Measurements from ENCODE around the gene ZNF134.

ZNF134 gene
- total RNA-seq, result 51.2 to 81.9 (median 64.3) reads per million in 4 experiments

- peak; percentile 70 for DNase-seq
These were observed at the start of gene ZNF134 for GRCh38 chr19:57613941-57614743. Gene ZNF134 (plus strand): TSS chr19:57614242. CDS start chr19:57619469, 5,227 bp downstream.

GRCh38 chr19:57566396-57567265 is 47.4 kb upstream of the ZNF134 start:
- no peak for DNase-seq

- DNase-seq, result no peak
These were observed 43.3 kb upstream of the ZNF134 start for GRCh38 chr19:57570707-57571106.

- no peak for DNase-seq
These were observed 41.6 kb upstream of the ZNF134 start for GRCh38 chr19:57572415-57572947.

- no peak for DNase-seq
These were observed 37.4 kb upstream of the ZNF134 start for GRCh38 chr19:57576661-57577060.

- peak; percentile 91 for DNase-seq
These were observed 35.4 kb upstream of the ZNF134 start, which contains the start of gene ZNF416 for GRCh38 chr19:57578487-57579205. Gene ZNF416 (minus strand): TSS chr19:57578911. CDS start chr19:57578704, 207 bp downstream.

GRCh38 chr19:57583104-57583520 is 30.9 kb upstream of the ZNF134 start:
- DNase-seq, result no peak

- DNase-seq, result peak; percentile 78
These were observed 30.3 kb upstream of the ZNF134 start, which contains the start of gene ZIK1 for GRCh38 chr19:57583521-57584416. Gene ZIK1 (plus strand): TSS chr19:57584145. CDS start chr19:57584357, 212 bp downstream.

GRCh38 chr19:57587529-57587928 is 26.5 kb upstream of the ZNF134 start:
- DNase-seq, result no peak

- DNase-seq, result no peak
These were observed 14.7 kb upstream of the ZNF134 start for GRCh38 chr19:57599377-57599760.

- DNase-seq, result peak; percentile 69
These were observed 14.2 kb upstream of the ZNF134 start, which contains the start of gene ZNF530 for GRCh38 chr19:57599761-57600383. Gene ZNF530 (plus strand): TSS chr19:57599885. CDS start chr19:57604346, 4,461 bp downstream.

GRCh38 chr19:57606931-57607330 is 7.1 kb upstream of the ZNF134 start:
- DNase-seq, result no peak

- DNase-seq, result no peak
These were observed 2.9 kb upstream of the ZNF134 start for GRCh38 chr19:57611113-57611512.

- no peak for DNase-seq
These were observed 1.3 kb downstream of the ZNF134 start for GRCh38 chr19:57615346-57615745.

- no peak for DNase-seq
These were observed 6.8 kb downstream of the ZNF134 start for GRCh38 chr19:57620673-57621348.

- DNase-seq, result no peak
These were observed 9.0 kb downstream of the ZNF134 start for GRCh38 chr19:57623091-57623490.

- peak; percentile 71 for DNase-seq
These were observed 19.2 kb downstream of the ZNF134 start, which contains the start of gene ZNF211 for GRCh38 chr19:57632987-57633831. Gene ZNF211 (plus strand): TSS chr19:57633168. CDS start chr19:57633347, 179 bp downstream.

GRCh38 chr19:57633832-57634131 is 19.7 kb downstream of the ZNF134 start:
- DNase-seq, result no peak

GRCh38 chr19:57637379-57637778 is 23.3 kb downstream of the ZNF134 start:
- no peak for DNase-seq
